SK-N-SH (cell line): ENCODE measurements around the gene RNF44. TPM values are rescaled to one million over a fixed set of nuclear protein-coding genes. Genes with fewer than 3 reads are reported as not detected.

Experiments used
- CTCF ChIA-PET: fragments of 300-600, 350-600 bp; formaldehyde crosslinking; extraction: SDS; loops from one replicate; lab custom pipeline; 2021; lab: Yijun Ruan, JAX
- POLR2A ChIA-PET: fragments of 350-600 bp; sonication (Branson Sonifier 250); formaldehyde crosslinking; extraction: SDS; loops from one replicate; lab custom pipeline; 2020; ENCODE audit warnings: antibody characterized with exemption, inconsistent platforms; lab: Yijun Ruan, JAX
- DNase-seq: peaks from one replicate; pipeline ENCODE4 v3.0.0; 2012
- H2AFZ ChIP-seq: fragments of 200-600 bp; sonication (generic); 2 replicates; pipeline ENCODE4 v1.8.1; 2016; ENCODE audit warnings: antibody characterized with exemption, mild to moderate bottlenecking, low read depth
- H3F3A ChIP-seq: fragments of 200-600 bp; sonication (generic); replicated peaks from 2 replicates; pipeline ENCODE3; 2016; ENCODE audit warnings: antibody characterized with exemption, mild to moderate bottlenecking; ENCODE audit not compliant: insufficient read depth
- H3K27ac ChIP-seq, 2 experiments: fragments of 200-500 bp in 1 of 2; fragments of 200-600 bp in 1 of 2; sonication (Bioruptor generic) in 1 of 2; sonication (generic), shearing (Covaris generic) in 1 of 2; 2 replicates each; pipeline versions ENCODE4 v1.5.1 to v1.6.1; 2014 to 2016; ENCODE audit warnings: low read depth in 2 of 2, inconsistent platforms in 1 of 2, low read length in 1 of 2, mild to moderate bottlenecking in 1 of 2, mixed read lengths in 1 of 2
- H3K27me3 ChIP-seq: fragments of 200-600 bp; sonication (generic), shearing (Covaris generic); 2 replicates; pipeline ENCODE4 v1.6.1; 2016; ENCODE audit warnings: mixed run types; ENCODE audit not compliant: insufficient read depth
- H3K36me3 ChIP-seq, 2 experiments: fragments of 200-500 bp in 1 of 2; fragments of 200-600 bp in 1 of 2; sonication (Bioruptor generic) in 1 of 2; sonication (generic) in 1 of 2; replicated peaks in 1 of 2; 2 replicates each; pipeline versions ENCODE3 to v1.5.1; 2014 to 2016; ENCODE audit warnings: low read length in 1 of 2, mild to moderate bottlenecking in 1 of 2; ENCODE audit not compliant: insufficient read depth in 2 of 2, control insufficient read depth in 1 of 2
- H3K4me1 ChIP-seq, 2 experiments: fragments of 200-500 bp in 1 of 2; fragments of 200-600 bp in 1 of 2; sonication (Bioruptor generic) in 1 of 2; sonication (generic), shearing (Covaris generic) in 1 of 2; 2 replicates each; pipeline versions ENCODE4 v1.5.1 to v1.6.1; 2014 to 2016; ENCODE audit warnings: low read depth in 1 of 2, low read length in 1 of 2, mixed run types in 1 of 2; ENCODE audit not compliant: insufficient read depth in 2 of 2, control insufficient read depth in 1 of 2
- H3K4me2 ChIP-seq: fragments of 200-600 bp; sonication (generic), shearing (Covaris generic); 2 replicates; pipeline ENCODE4 v1.6.1; 2017; ENCODE audit warnings: mixed run types
- H3K4me3 ChIP-seq, 2 experiments: fragments of 200-500 bp in 1 of 2; fragments of 200-600 bp in 1 of 2; sonication (Bioruptor generic) in 1 of 2; sonication (generic), shearing (Covaris generic) in 1 of 2; 2 replicates each; pipeline versions ENCODE4 v1.5.1 to v1.8.1; 2014 to 2016; ENCODE audit warnings: low read depth in 2 of 2, inconsistent platforms in 1 of 2, low read length in 1 of 2, mild to moderate bottlenecking in 1 of 2, mixed read lengths in 1 of 2, moderate library complexity in 1 of 2
- H3K79me2 ChIP-seq: fragments of 200-600 bp; sonication (generic); 2 replicates; pipeline ENCODE4 v1.8.1; 2017; ENCODE audit warnings: mild to moderate bottlenecking; ENCODE audit not compliant: insufficient read depth
- H3K9ac ChIP-seq: fragments of 200-600 bp; sonication (generic); 2 replicates; pipeline ENCODE4 v1.6.1; 2017; ENCODE audit warnings: mixed run types
- H3K9me2 ChIP-seq: fragments of 200-600 bp; sonication (generic); 2 replicates; pipeline ENCODE4 v1.6.1; 2017; ENCODE audit warnings: mixed run types
- H3K9me3 ChIP-seq: fragments of 200-600 bp; sonication (generic); 2 replicates; pipeline ENCODE4 v1.6.1; 2017; ENCODE audit warnings: mixed run types, mild to moderate bottlenecking, moderate library complexity
- H4K20me1 ChIP-seq: fragments of 200-600 bp; sonication (generic); 2 replicates; pipeline ENCODE4 v1.6.1; 2017; ENCODE audit warnings: mild to moderate bottlenecking, mixed run types; ENCODE audit not compliant: insufficient read depth
- CHD2 ChIP-seq: fragments of 150-350 bp; IDR thresholded peaks from 2 replicates; pipeline ENCODE4 v1.6.1; 2018; ENCODE audit warnings: low read length; ENCODE audit not compliant: partially characterized antibody
- ELF1 ChIP-seq: IDR thresholded peaks from 2 replicates; pipeline ENCODE4 v1.4.0; 2012
- EP300 ChIP-seq, 2 experiments: IDR thresholded peaks; 2 replicates each; pipeline versions ENCODE4 v1.4.0 to v1.6.1; 2012; ENCODE audit warnings: borderline replicate concordance in 1 of 2, low read depth in 1 of 2, low read length in 1 of 2
- EZH2phosphoT487 ChIP-seq: fragments of 200-600 bp; sonication (generic); IDR thresholded peaks from 2 replicates; pipeline ENCODE4 v1.6.1; 2017; ENCODE audit warnings: low read depth, mixed run types, mild to moderate bottlenecking, antibody characterized with exemption, moderate library complexity, borderline replicate concordance
- FOSL2 ChIP-seq: IDR thresholded peaks from 2 replicates; pipeline ENCODE4 v1.4.0; 2012; ENCODE audit warnings: low read depth, mild to moderate bottlenecking, moderate library complexity, borderline replicate concordance
- FOXJ3 ChIP-seq: sonication (generic); formaldehyde crosslinking; IDR thresholded peaks from 2 replicates; pipeline ENCODE4 v1.5.1; 2020; ENCODE audit warnings: mild to moderate bottlenecking, missing genetic modification reagents
- GATA2 ChIP-seq: sonication (generic); formaldehyde crosslinking; IDR thresholded peaks from 2 replicates; pipeline ENCODE4 v1.5.0; 2020; ENCODE audit warnings: mild to moderate bottlenecking, missing genetic modification reagents
- MAX ChIP-seq: IDR thresholded peaks from 2 replicates; pipeline ENCODE4 v1.4.0; 2012; ENCODE audit warnings: low read depth
- MEF2A ChIP-seq: IDR thresholded peaks from 2 replicates; pipeline ENCODE4 v1.4.0; 2012; ENCODE audit warnings: low read depth, borderline replicate concordance
- MXI1 ChIP-seq: IDR thresholded peaks from 2 replicates; pipeline ENCODE4 v1.6.1; 2012; ENCODE audit warnings: mild to moderate bottlenecking, low read depth, low read length, improper control_type of control experiment
- NRF1 ChIP-seq: IDR thresholded peaks from 2 replicates; pipeline ENCODE4 v1.6.1; 2012; ENCODE audit warnings: low read depth, mild to moderate bottlenecking, low read length
- POLR2AphosphoS5 ChIP-seq: IDR thresholded peaks from 2 replicates; pipeline ENCODE4 v1.6.1; 2012; ENCODE audit warnings: low read depth, low read length
- RCOR1 ChIP-seq: fragments of 150-350 bp; IDR thresholded peaks from 2 replicates; pipeline ENCODE4 v1.6.1; 2017; ENCODE audit warnings: antibody characterized with exemption, low read length
- RFX5 ChIP-seq: IDR thresholded peaks from 2 replicates; pipeline ENCODE4 v1.6.1; 2012; ENCODE audit warnings: mild to moderate bottlenecking, improper control_type of control experiment, low read length
- RXRA ChIP-seq: IDR thresholded peaks from 2 replicates; pipeline ENCODE4 v1.4.0; 2012; ENCODE audit warnings: low read depth, mild to moderate bottlenecking, borderline replicate concordance
- SIN3A ChIP-seq: IDR thresholded peaks from 2 replicates; pipeline ENCODE4 v1.6.1; 2012; ENCODE audit warnings: low read depth, mild to moderate bottlenecking, low read length, moderate library complexity, borderline replicate concordance
- SMC3 ChIP-seq: IDR thresholded peaks from 2 replicates; pipeline ENCODE4 v1.6.1; 2012; ENCODE audit warnings: low read depth, low read length, improper control_type of control experiment
- TAF1 ChIP-seq: IDR thresholded peaks from 2 replicates; pipeline ENCODE4 v1.6.1; 2012; ENCODE audit warnings: low read depth, mild to moderate bottlenecking, low read length, moderate library complexity, borderline replicate concordance
- TCF12 ChIP-seq: IDR thresholded peaks from 2 replicates; pipeline ENCODE4 v1.4.0; 2012
- USF2 ChIP-seq: fragments of 150-350 bp; IDR thresholded peaks from 2 replicates; pipeline ENCODE4 v1.6.1; 2017; ENCODE audit warnings: antibody characterized with exemption, low read length, low read depth, borderline replicate concordance
- WGBS: methylation state at CpG from one replicate; pipeline ENCODE4 v1.1.6; 2017; ENCODE audit warnings: low lambda C conversion rate; 5-methylcytosine and 5-hydroxymethylcytosine counted together
- polyA plus RNA-seq, 3 experiments: library from polyadenylated mRNA; depleted of rRNA; stranded (reverse); fragments of >200 nt; gene quantifications; 2 replicates each; pipeline ENCODE4 v1.2.3, GENCODE V29; 2012

The RNF44 gene
- polyA plus RNA-seq, 1 of the 3 experiments (the other 2 are of a cell fraction): 17.9 TPM

- H3K9me2 ChIP-seq: no peaks in the 10 kb centered on the region
- no peak overlapping the region for H2AFZ ChIP-seq
- ChIA-PET CTCF (interaction anchor here (0.7 to 3.4 kb wide), 8 partner anchors 8 to 115 kb away, joined by 3 to 12 read pairs (median 4); partner anchors contain the start of gene FAF2), POLR2A (interaction anchor here (0.7 kb wide), 1 partner anchor 475 kb away, joined by 4 read pairs; no protein-coding TSS in a partner anchor)
- H3K9ac ChIP-seq: no peak overlapping the region
- peaks cover 47% of the 10 kb centered on the region for H4K20me1 ChIP-seq
- peaks cover 13 to 52% of the 10 kb centered on the region in 2 experiments; a peak in 3 of 4 replicates for H3K4me1 ChIP-seq
- H3K79me2 ChIP-seq: peaks cover 52% of the 10 kb centered on the region
- H3K36me3 ChIP-seq: peaks cover 5 to 58% of the 10 kb centered on the region in 2 experiments
- no peaks in the 10 kb centered on the region for H3K27me3 ChIP-seq
- H3K4me2 ChIP-seq: no peak overlapping the region
- DNase-seq: peak; percentile 85
- TF ChIP-seq MEF2A (no peak), EP300 (IDR thresholded peaks at IDR 0.05; ENCODE audit: borderline replicate concordance in 1 of 2, low read depth in 1 of 2, low read length in 1 of 2) (peak in 1 of 2 experiments; percentile 16; a peak in 1 of 4 replicates), MXI1 (peak; percentile 40; the same call in 1 of the 2 replicates)
- H3K4me3 ChIP-seq: no peak overlapping the region
- H3K27ac ChIP-seq: peak overlapping the region in 1 of 2 experiments; percentile 79; a peak in 2 of 4 replicates
- H3K9me3 ChIP-seq: no peaks in the 10 kb centered on the region
- WGBS: 56% methylated on average over 23 of the region's 24 CpGs
- H3F3A ChIP-seq: no peaks in the 10 kb centered on the region
These were observed 6.0 kb downstream of the RNF44 start for GRCh38 chr5:176530983-176531901.

- 85% methylated on average over 5 of the region's 28 CpGs for WGBS
- no peaks in the 10 kb centered on the region for H3K27me3 ChIP-seq
- no peaks in the 10 kb centered on the region for H3K9me2 ChIP-seq
- peaks cover 5 to 58% of the 10 kb centered on the region in 2 experiments for H3K36me3 ChIP-seq
- no peaks in the 10 kb centered on the region for H3K9me3 ChIP-seq
- H3K4me2 ChIP-seq: no peak overlapping the region
- H4K20me1 ChIP-seq: peaks cover 46% of the 10 kb centered on the region
- no peak overlapping the region for H2AFZ ChIP-seq
- TF ChIP-seq POLR2AphosphoS5: no peak
- TF ChIP-seq USF2: no peak
- no peak for TF ChIP-seq EP300 (IDR thresholded peaks at IDR 0.05; ENCODE audit: borderline replicate concordance in 1 of 2, low read depth in 1 of 2, low read length in 1 of 2)
- no peak for TF ChIP-seq MAX
- no peak for TF ChIP-seq RXRA
- no peak for TF ChIP-seq GATA2 (CRISPR knock-in tag)
- TF ChIP-seq SMC3: no peak
- no peak for TF ChIP-seq TAF1
- no peak for TF ChIP-seq FOXJ3 (CRISPR knock-in tag)
- no peak for TF ChIP-seq FOSL2
- no peak for TF ChIP-seq ELF1
- no peak for TF ChIP-seq EZH2phosphoT487
- TF ChIP-seq RCOR1: no peak
- no peak for TF ChIP-seq TCF12
- TF ChIP-seq CHD2: no peak
- no peak for TF ChIP-seq RFX5
- TF ChIP-seq MEF2A: no peak
- no peak for TF ChIP-seq SIN3A
- TF ChIP-seq NRF1: no peak
- peak overlapping the region in 1 of 2 experiments; percentile 62; a peak in 1 of 4 replicates for H3K27ac ChIP-seq
- CTCF ChIA-PET: interaction anchor here (1.4 to 3.4 kb wide), 3 partner anchors 9 to 83 kb away, joined by 3 to 12 read pairs (median 12); partner anchors contain the start of gene FAF2
- peaks cover 13 to 48% of the 10 kb centered on the region in 2 experiments; a peak in 3 of 4 replicates for H3K4me1 ChIP-seq
- H3K9ac ChIP-seq: no peak overlapping the region
- H3K4me3 ChIP-seq: no peak overlapping the region
- peaks cover 44% of the 10 kb centered on the region for H3K79me2 ChIP-seq
- DNase-seq: peak; percentile 87
- POLR2A ChIA-PET: interaction anchor here (0.6 to 0.7 kb wide), 2 partner anchors 94 to 475 kb away, joined by 4 to 5 read pairs; no protein-coding TSS in a partner anchor
- H3F3A ChIP-seq: no peaks in the 10 kb centered on the region
These were observed 6.7 kb downstream of the RNF44 start for GRCh38 chr5:176530393-176530982.
